GM19238 (cell line): ENCODE measurements around the gene RAB3GAP2.
"Not testable (repeated sequence)": the region's sequence is repeated elsewhere in the genome, so short reads cannot be mapped to it uniquely, and the experiment has no call there.

Experiments used
- DNase-seq: peaks from one replicate; pipeline ENCODE4 v3.0.0; 2011; ENCODE audit warnings: low spot score; ENCODE audit not compliant: insufficient read length

The RAB3GAP2 gene

GRCh38 chr1:220283625-220284024, 11.4 kb upstream of the RAB3GAP2 start:
- DNase-seq: no peak

DNA sequence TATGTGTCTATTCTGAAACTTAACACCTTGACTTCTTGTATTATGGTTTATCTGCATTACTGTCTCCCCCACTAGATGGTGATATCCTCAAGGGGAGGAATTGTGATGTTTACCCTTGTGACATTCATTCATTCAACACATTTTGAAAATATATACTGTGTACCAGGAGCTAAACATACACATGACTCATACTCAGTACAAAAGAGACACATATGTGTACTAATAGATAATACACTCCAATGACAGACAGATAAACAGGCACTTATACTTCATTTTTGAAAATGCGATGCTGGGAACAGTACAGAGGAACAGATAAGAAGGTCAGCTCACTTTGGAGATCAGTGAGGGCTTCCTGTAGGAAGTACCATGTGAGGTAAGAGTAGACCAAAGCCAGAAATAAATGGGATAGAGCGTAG, 8.9 kb upstream of the RAB3GAP2 start:
- no peak for DNase-seq

DNA sequence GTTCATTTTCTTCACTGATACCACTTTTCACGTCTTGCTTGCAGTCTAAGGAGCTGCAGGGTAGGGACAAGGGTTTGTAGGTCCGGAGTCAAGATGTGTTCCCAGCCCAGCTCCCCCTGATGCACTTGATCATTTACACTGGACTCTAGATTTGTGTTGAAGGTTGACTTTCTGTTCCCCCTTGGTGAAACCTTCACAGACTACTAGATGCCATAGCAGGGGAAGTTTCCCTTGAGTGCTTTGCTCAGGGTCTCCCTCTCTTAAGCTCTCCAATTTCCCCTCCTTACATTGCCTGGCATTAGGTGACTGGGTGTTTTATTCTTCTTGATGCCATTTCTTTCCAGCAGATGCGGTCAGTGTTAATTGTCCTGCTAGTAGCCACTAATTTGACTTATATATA, 8.0 kb upstream of the RAB3GAP2 start:
- DNase-seq: no peak

DNA sequence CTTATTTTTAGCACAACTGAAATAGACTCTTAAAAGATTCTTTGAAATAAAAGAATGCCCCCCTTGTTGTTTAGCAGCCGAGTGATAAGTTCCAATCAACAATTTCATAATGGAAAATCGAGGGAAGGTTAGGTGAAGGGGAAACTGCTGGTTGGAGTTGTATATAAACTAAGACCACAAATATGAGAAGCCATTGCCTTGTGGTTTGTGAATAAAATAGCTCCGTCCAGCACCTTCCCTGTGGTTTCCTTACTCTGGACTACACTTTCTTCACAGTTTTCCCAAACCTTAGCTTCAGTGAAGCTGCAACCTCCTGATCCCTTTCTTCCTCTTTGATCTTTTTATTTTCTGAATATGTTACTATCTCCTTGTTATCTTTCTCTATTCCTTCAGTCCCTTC, 6.7 kb upstream of the RAB3GAP2 start:
- no peak for DNase-seq

GRCh38 chr1:220275430-220275829, 3.2 kb upstream of the RAB3GAP2 start:
- DNase-seq: no peak

GRCh38 chr1:220274251-220274855, 2.1 kb upstream of the RAB3GAP2 start:
- no peak for DNase-seq

GRCh38 chr1:220272841-220273090, 513 bp upstream of the RAB3GAP2 start:
- DNase-seq: no peak

DNA sequence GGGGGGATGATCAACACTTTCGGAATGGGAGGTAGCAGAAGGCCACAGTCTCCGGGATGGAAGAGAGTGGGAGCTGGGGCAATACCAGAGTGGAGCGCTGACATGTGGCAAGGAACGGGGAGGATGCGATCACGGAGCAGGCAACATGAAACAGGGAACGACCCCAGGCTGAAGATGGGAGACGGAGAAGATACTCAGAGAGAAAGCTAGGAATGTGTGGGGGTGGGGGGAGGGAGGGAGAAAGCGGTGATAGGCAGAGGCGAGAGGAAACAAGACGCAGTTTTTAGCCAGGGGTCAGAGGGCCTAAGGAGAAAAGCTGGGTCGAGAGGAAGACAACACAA, 577 bp downstream of the RAB3GAP2 start:
- DNase-seq: no peak

- DNase-seq: no peak
Observed at GRCh38 chr1:220269036-220269435, 3.2 kb downstream of the RAB3GAP2 start.

- no peak for DNase-seq
Observed at GRCh38 chr1:220267630-220268029, 4.6 kb downstream of the RAB3GAP2 start.

DNA sequence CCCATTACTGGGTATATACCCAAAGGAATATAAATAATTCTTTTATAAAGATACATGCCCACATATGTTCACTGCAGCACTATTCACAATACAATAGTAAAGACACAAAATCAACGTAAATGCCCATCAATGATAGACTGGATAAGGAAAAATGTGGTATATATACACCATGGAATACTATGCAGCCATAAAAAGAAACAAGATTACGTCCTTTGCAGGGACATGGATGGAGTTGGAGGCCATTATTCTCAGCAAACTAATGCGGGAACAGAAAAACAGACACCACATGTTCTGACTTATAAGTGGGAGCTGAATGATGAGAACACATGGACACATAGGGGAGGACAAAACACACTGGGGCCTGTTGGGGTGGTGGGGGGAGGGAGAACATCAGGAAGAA, 12.0 kb downstream of the RAB3GAP2 start:
- not testable (repeated sequence) for DNase-seq

DNA sequence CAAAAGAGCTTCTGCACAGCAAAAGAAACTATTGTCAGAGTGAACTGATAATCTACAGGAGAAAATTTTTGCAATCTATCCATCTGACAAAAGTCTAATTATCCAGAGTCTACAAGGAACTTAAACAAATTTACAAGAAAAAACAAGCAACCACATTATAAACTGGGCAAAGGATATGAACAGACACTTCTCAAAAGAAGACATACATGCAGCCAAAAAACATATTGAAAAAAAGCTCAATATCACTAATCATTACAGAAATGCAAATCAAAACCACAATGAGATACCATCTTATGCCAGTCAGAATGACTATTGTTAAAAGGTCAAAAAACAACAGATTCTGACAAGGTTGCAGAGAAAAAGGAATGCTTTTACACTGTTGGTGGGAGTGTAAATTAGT, 12.5 kb downstream of the RAB3GAP2 start:
- DNase-seq: not testable (repeated sequence)

DNA sequence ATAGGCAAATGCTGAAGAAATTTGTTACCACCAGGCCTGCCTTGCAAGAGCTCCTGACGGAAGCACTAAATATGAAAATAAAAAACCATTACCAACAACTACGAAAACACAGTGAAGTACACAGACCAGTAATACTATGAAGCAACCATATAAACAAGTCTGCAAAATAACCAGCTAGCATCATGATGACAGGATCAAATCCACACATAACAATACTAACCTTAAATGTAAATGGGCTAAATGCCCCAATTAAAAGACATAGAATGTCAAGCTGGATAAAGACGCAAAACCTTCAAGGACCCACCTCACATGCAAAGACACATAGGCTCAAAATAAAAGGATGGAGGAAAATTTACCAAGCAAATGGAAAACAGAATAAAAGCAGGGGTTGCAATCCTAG, 16.1 kb downstream of the RAB3GAP2 start:
- not testable (repeated sequence) for DNase-seq

- DNase-seq: no peak
Observed at GRCh38 chr1:220255204-220255603, 17.0 kb downstream of the RAB3GAP2 start.

GRCh38 chr1:220253290-220253689, 19.0 kb downstream of the RAB3GAP2 start:
- not testable (repeated sequence) for DNase-seq

GRCh38 chr1:220251272-220251671, 21.0 kb downstream of the RAB3GAP2 start:
- no peak for DNase-seq

DNA sequence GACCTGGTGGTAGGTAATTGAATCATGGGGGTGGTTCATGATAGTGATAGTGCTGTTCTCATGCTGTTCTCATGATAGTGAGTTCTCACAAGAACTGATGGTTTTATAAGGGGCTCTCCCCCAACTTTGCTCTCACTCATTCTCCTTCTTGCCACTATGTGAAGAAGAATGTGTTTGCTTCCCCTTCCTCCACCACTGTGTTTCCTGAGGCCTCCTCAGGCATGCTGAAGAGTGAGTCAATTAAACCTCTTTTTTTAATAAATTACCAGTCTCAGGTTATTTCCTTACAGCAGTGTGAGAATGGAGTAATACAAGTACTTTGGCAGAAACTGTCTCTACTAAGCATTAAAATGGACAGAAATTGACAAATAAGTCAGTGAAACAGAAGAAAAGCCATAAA, 21.6 kb downstream of the RAB3GAP2 start:
- no peak for DNase-seq

DNA sequence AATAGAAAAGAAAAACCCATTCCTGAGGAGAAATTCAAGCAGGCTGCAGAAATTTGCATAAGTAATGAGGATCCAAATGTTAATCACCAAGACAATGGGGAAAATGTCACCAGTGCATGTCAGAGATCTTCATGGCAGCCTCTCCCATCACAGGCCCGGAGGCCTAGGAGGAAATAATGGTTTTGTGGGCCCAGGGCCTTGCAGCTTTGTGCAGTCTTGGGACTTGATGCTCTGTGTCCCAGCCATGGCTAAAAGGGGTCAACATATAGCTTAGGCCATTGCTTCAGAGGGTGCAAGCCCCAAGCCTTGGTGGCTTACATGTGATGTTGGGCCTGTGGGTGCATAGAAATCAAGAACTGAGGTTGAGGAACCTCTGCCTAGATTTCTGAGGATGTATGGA, 22.7 kb downstream of the RAB3GAP2 start:
- DNase-seq: no peak

GRCh38 chr1:220248715-220249265, 23.5 kb downstream of the RAB3GAP2 start:
- not testable (repeated sequence) for DNase-seq

- not testable (repeated sequence) for DNase-seq
Observed at GRCh38 chr1:220245900-220246299, 26.4 kb downstream of the RAB3GAP2 start.

DNA sequence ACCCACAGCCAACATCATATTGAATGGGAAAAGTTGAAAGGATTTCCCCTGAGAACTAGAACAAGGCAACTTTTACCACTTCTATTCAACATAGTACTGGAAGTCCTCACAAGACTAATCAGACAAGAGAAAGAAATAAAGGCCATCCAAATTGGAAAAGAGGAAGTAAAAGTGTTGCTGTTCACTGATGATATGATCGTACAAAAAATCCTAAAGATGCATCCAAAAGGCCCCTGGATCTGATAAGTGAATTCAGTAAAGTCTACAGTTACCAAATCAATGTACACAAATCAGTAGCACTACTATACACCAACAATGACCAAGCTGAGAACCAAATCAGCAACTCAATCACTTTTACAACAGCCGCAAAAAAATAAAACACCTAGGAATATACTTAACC, 28.3 kb downstream of the RAB3GAP2 start:
- no peak for DNase-seq

GRCh38 chr1:220241072-220241663, 31.1 kb downstream of the RAB3GAP2 start:
- DNase-seq: no peak

DNA sequence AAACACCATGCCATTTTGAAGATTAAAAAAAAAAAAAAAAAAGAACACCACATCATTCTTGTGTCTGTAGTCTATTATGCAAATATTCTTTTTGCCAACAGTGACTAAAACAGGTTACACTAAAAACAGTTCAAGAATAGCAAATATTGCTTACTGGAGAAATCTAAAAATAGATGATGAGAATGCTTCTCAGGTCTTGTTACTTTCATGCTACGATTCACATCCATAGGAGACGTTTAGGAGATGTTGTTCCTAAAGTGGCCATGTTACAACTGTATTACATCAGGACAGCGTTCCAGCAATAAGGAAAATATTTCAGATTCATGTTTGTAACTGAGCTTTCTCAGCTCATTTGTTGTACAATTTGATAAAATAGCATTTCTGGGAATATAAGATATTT, 32.3 kb downstream of the RAB3GAP2 start:
- no peak for DNase-seq

GRCh38 chr1:220239213-220239612, 33.0 kb downstream of the RAB3GAP2 start:
- no peak for DNase-seq
